Hepatocyte (in vitro differentiated cells): ENCODE data around the gene FLAD1. TPM values are rescaled to one million over a fixed set of nuclear protein-coding genes. Genes with fewer than 3 reads are reported as not detected.

ENCODE experiments used
- DNase-seq: peaks from one replicate; pipeline ENCODE4 v3.0.0-alpha.2; 2016; ENCODE audit warnings: low spot score
- H2AFZ ChIP-seq: fragments of 200-600 bp; sonication (generic); 2 replicates; pipeline ENCODE4 v1.6.0; 2016; ENCODE audit warnings: antibody characterized with exemption, mild to moderate bottlenecking
- H3K27ac ChIP-seq: fragments of 200-600 bp; sonication (generic); 2 replicates; pipeline ENCODE4 v1.5.1; 2016; ENCODE audit warnings: mild to moderate bottlenecking
- H3K27me3 ChIP-seq: fragments of 200-600 bp; sonication (generic); 2 replicates; pipeline ENCODE4 v1.6.1; 2016
- H3K36me3 ChIP-seq: fragments of 200-600 bp; sonication (generic); replicated peaks from 2 replicates; pipeline ENCODE4 v1.5.1; 2016; ENCODE audit warnings: low read depth; ENCODE audit not compliant: insufficient read depth
- H3K4me1 ChIP-seq: fragments of 200-600 bp; sonication (generic); 2 replicates; pipeline ENCODE4 v1.5.1; 2016; ENCODE audit warnings: mild to moderate bottlenecking, moderate library complexity; ENCODE audit not compliant: insufficient read depth
- H3K4me2 ChIP-seq: fragments of 200-600 bp; sonication (generic); 2 replicates; pipeline ENCODE4 v1.6.0; 2016
- H3K4me3 ChIP-seq: fragments of 200-600 bp; sonication (generic); 2 replicates; pipeline ENCODE4 v1.5.1; 2016; ENCODE audit warnings: mild to moderate bottlenecking
- H3K79me2 ChIP-seq: fragments of 200-600 bp; sonication (generic); 2 replicates; pipeline ENCODE4 v1.6.0; 2017; ENCODE audit warnings: mild to moderate bottlenecking
- H3K9me2 ChIP-seq: fragments of 200-600 bp; sonication (generic); replicated peaks from 2 replicates; pipeline ENCODE4 v1.6.0; 2017; ENCODE audit warnings: mild to moderate bottlenecking; ENCODE audit not compliant: insufficient read depth
- H3K9me3 ChIP-seq: fragments of 200-600 bp; sonication (generic); 2 replicates; pipeline ENCODE4 v1.5.1; 2016; ENCODE audit warnings: low read depth, mild to moderate bottlenecking
- H4K20me1 ChIP-seq: fragments of 200-600 bp; sonication (generic); 2 replicates; pipeline ENCODE4 v1.6.0; 2016; ENCODE audit warnings: mild to moderate bottlenecking; ENCODE audit not compliant: insufficient read depth, poor library complexity, severe bottlenecking
- EZH2 ChIP-seq: fragments of 200-600 bp; sonication (generic); IDR thresholded peaks from 2 replicates; pipeline ENCODE4 v1.6.1; 2016; ENCODE audit warnings: antibody characterized with exemption, mild to moderate bottlenecking, borderline replicate concordance
- EZH2phosphoT487 ChIP-seq: fragments of 200-600 bp; sonication (generic); IDR thresholded peaks from one replicate; pipeline ENCODE4 v1.6.1; 2018; ENCODE audit warnings: antibody characterized with exemption, mild to moderate bottlenecking, low read depth, moderate library complexity; ENCODE audit not compliant: unreplicated experiment, severe bottlenecking
- WGBS: methylation state at CpG from one replicate; pipeline ENCODE4 v1.1.6; 2016; ENCODE audit warnings: low lambda C conversion rate; ENCODE audit errors: missing lambda C conversion rate; 5-methylcytosine and 5-hydroxymethylcytosine counted together
- polyA plus RNA-seq: library from polyadenylated mRNA; unstranded; fragments of >200 nt; fragmentation: Nextera tagmentation; extraction: Ambion mirVana; gene quantifications from 2 replicates; pipeline ENCODE4 v1.2.1, GENCODE V29; 2016
- total RNA-seq: library from RNA; depleted of rRNA; stranded (reverse); fragments of >200 nt; gene quantifications from 2 replicates; pipeline ENCODE4 v1.2.3, GENCODE V29; 2014
- TF ChIP-seq, protein P1 (sequence below): fragments of 200-600 bp; sonication (generic); IDR thresholded peaks from 2 replicates; pipeline ENCODE4 v1.5.1; 2016; ENCODE audit warnings: antibody characterized with exemption, mild to moderate bottlenecking; ENCODE audit not compliant: poor library complexity

FLAD1 gene
- total and polyA plus RNA-seq, 2 experiments from 2014 or later = 25.6 to 45.1 TPM

DNA sequence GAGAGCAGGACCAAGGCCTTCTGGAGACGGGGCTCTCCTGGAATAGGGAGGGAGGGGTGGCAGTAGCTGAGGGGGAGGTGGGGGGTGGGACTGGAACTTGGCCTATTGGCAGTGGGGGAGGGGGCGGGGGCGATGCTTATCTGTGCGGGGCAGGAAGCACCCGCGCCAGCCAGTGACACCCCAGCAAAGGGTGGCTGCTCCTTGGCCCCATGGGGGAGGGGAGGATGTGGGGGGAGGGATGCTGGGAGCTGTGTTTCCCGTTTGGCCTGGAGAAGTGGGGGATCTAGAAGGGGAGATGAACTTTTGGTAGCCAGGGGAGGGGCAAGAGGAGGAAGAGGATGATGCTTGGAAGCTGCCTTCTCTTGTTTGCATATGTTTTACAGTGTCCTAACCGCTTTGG lies 30.5 kb downstream of the FLAD1 start:
- H3K4me2 ChIP-seq = no peak overlapping the region
- no peak overlapping the region for H3K4me3 ChIP-seq
- 53% methylated on average over 3 of the region's 8 CpGs for WGBS
- no peaks in the 10 kb centered on the region for H3K9me2 ChIP-seq
- DNase-seq = no peak
- H3K27ac ChIP-seq = no peak overlapping the region
- no peaks in the 10 kb centered on the region for H3K9me3 ChIP-seq
- peaks cover 34% of the 10 kb centered on the region for H3K79me2 ChIP-seq
- no peak overlapping the region for H2AFZ ChIP-seq
- peaks cover 8% of the 10 kb centered on the region for H4K20me1 ChIP-seq
- TF ChIP-seq, protein P1, sequence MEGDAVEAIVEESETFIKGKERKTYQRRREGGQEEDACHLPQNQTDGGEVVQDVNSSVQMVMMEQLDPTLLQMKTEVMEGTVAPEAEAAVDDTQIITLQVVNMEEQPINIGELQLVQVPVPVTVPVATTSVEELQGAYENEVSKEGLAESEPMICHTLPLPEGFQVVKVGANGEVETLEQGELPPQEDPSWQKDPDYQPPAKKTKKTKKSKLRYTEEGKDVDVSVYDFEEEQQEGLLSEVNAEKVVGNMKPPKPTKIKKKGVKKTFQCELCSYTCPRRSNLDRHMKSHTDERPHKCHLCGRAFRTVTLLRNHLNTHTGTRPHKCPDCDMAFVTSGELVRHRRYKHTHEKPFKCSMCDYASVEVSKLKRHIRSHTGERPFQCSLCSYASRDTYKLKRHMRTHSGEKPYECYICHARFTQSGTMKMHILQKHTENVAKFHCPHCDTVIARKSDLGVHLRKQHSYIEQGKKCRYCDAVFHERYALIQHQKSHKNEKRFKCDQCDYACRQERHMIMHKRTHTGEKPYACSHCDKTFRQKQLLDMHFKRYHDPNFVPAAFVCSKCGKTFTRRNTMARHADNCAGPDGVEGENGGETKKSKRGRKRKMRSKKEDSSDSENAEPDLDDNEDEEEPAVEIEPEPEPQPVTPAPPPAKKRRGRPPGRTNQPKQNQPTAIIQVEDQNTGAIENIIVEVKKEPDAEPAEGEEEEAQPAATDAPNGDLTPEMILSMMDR = no peak
- TF ChIP-seq EZH2phosphoT487 (no peak), EZH2 (no peak)
- no peaks in the 10 kb centered on the region for H3K27me3 ChIP-seq
- peaks cover 37% of the 10 kb centered on the region for H3K4me1 ChIP-seq
- H3K36me3 ChIP-seq = no peaks in the 10 kb centered on the region

DNA sequence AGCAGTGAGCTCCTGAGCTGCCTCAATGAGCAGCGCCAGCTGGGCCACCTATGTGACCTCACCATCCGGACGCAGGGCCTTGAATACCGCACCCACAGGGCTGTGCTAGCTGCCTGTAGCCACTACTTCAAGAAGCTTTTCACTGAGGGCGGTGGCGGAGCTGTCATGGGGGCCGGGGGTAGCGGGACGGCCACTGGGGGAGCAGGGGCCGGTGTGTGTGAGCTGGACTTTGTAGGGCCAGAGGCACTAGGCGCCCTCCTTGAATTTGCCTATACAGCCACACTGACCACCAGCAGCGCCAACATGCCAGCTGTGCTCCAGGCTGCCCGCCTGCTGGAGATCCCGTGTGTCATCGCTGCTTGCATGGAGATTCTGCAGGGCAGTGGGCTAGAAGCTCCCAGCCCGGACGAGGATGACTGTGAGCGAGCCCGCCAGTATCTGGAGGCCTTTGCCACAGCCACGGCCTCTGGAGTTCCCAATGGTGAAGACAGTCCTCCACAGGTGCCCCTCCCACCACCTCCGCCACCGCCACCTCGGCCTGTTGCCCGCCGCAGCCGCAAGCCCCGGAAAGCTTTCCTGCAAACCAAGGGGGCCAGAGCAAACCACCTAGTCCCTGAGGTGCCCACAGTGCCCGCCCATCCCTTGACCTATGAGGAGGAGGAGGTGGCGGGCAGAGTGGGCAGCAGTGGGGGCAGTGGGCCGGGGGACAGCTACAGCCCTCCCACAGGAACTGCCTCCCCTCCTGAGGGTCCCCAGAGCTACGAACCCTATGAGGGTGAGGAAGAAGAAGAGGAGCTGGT lies 31.8 kb downstream of the FLAD1 start:
- Histone ChIP-seq H3K9me3 (no peaks in the 10 kb centered on the region), H3K4me3 (no peak overlapping the region), H3K4me2 (no peak overlapping the region), H4K20me1 (peaks cover 6% of the 10 kb centered on the region), H2AFZ (no peak overlapping the region), H3K79me2 (peaks cover 23% of the 10 kb centered on the region), H3K36me3 (no peaks in the 10 kb centered on the region), H3K9me2 (no peaks in the 10 kb centered on the region), H3K4me1 (peaks cover 29% of the 10 kb centered on the region), H3K27me3 (no peaks in the 10 kb centered on the region), H3K27ac (no peak overlapping the region)
- TF ChIP-seq EZH2phosphoT487 = no peak
- no peak for TF ChIP-seq EZH2
- TF ChIP-seq, protein P1 = no peak
- 96% methylated on average over 17 of the region's 31 CpGs for WGBS
- no peak for DNase-seq

DNA sequence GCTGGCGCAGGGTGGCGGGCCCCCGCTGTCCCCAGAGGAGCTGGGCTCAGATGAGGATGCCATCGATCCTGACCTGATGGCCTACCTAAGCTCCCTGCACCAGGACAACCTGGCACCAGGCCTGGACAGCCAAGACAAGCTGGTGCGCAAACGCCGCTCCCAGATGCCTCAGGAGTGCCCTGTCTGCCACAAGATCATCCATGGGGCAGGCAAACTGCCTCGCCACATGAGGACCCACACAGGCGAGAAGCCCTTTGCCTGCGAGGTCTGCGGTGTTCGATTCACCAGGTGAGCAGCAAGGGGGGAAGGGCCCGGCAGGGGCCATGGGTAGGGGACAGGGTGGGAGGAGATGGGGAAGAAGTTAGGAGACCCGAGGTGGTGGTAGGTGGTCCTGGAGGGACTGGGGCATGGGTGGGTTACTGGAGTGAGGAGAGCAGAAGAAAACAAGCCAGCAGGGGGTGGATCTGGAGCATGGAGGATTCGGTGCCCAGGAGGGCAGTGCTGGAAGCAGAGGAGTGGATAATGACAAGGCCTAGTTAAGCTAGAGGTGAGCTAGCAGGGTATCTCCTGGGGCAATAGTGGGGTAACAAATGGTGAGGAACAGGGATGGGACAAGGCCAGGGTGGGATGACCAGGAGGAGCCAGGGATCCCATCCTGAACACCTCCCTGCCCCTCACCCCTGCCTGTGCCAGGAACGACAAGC lies 32.5 kb downstream of the FLAD1 start:
- Histone ChIP-seq H3K4me1 (peaks cover 21% of the 10 kb centered on the region), H3K36me3 (no peaks in the 10 kb centered on the region), H4K20me1 (peaks cover 6% of the 10 kb centered on the region), H3K79me2 (peaks cover 17% of the 10 kb centered on the region), H3K27me3 (no peaks in the 10 kb centered on the region), H3K27ac (no peak overlapping the region), H3K9me3 (no peaks in the 10 kb centered on the region), H2AFZ (no peak overlapping the region), H3K4me2 (no peak overlapping the region), H3K4me3 (no peak overlapping the region), H3K9me2 (no peaks in the 10 kb centered on the region)
- 92% methylated on average over 15 of the region's 16 CpGs for WGBS
- no peak for DNase-seq
- TF ChIP-seq EZH2phosphoT487 = no peak
- no peak for TF ChIP-seq EZH2
- TF ChIP-seq, protein P1 = no peak
